Measurements from ENCODE around the gene CDH4. TPM values are rescaled to one million over a fixed set of nuclear protein-coding genes. Genes with fewer than 3 reads are reported as not detected.

Gene CDH4
- total and polyA plus RNA-seq, 2 of the 13 experiments (the other 11 are each of a cell fraction or from before 2014, with no cell fraction given): not detected

DNA sequence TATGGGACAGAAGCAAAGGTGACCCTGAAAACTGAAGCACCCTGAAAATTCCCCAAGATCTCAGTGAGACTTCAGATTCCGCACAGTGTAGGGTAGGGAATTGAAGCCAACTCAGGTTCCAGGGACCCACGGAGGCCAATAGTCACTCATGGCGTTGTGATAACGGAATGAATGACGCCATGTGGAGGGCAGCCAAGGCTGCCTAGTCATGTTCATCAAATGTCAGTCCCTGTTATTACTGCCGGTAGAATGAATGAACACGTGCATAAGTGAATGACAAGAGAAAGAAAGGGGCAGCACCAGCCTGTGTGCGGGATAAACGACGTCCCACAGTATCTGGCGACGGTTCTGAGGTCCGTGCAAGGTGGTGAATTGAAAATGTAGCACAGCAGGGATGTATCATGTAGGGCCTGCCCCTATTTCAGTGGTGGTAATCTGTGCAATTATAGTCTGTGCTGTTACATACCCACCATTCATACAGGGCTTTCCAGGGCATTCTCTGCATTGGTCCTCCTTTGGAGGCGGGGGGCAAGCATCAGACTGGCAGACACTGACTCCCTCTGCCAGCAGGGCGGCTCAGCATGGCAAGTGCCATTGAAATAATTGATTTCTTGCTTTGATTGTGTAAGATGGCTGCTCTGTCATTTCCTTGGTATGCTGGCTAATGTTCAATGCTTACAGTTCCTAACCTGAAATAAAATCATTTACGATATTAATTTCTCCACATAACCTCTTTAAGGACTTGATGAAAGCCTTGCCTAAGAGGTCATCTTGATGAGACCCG is 386.9 kb downstream of the CDH4 start:
- H3K27me3 ChIP-seq (ENCODE audit: control insufficient read depth in 1 of 2, insufficient read depth in 2 of 2, low read length in 2 of 2): peaks cover 10 to 82% of the 10 kb centered on the region in 2 experiments; a peak in 4 of 5 replicates
- no peak overlapping the region for H3K27ac ChIP-seq (ENCODE audit: extremely low read length, insufficient read depth, low read length)
- 11% methylated on average over 17 of the region's 17 CpGs for WGBS (ENCODE audit: low lambda C conversion rate)
- intact Hi-C loops (cut with micrococcal nuclease; ENCODE audit: unreplicated experiment): no loop called here
- H3K79me2 ChIP-seq (ENCODE audit: insufficient read depth, low read length): no peaks in the 10 kb centered on the region
- FAIRE-seq: no peak
- BruUV-seq (replicated peaks): no TSS peak
- no peak overlapping the region for H2AFZ ChIP-seq (ENCODE audit: low read length)
- H3K4me2 ChIP-seq (ENCODE audit: low read depth, low read length): no peak overlapping the region
- CTCF ChIA-PET (ENCODE audit: low intra/inter-chr PET ratio, low total read pairs): no interaction called here
- H4K20me1 ChIP-seq (ENCODE audit: insufficient read depth, low read length): peaks cover 4% of the 10 kb centered on the region; the same call in 1 of the 2 replicates
- no peak for DNase-seq (ENCODE audit: low spot score)
- in situ Hi-C loops (cut with HindIII; ENCODE audit: extremely low pct_ligation_motif_present, low pct_unique_long_range_greater_than_20kb): no loop called here
- no peaks in the 10 kb centered on the region for H3K36me3 ChIP-seq (replicated peaks in 1 of 2; ENCODE audit: control insufficient read depth in 1 of 2, insufficient read depth in 2 of 2, low read length in 2 of 2)
- no peak for ATAC-seq
- H3K4me3 ChIP-seq (replicated peaks in 1 of 3; ENCODE audit: insufficient read depth in 1 of 3, low read depth in 2 of 3, low read length in 3 of 3): no peak overlapping the region
- H3K4me1 ChIP-seq (ENCODE audit: insufficient read depth, low read length): no peaks in the 10 kb centered on the region
- TF ChIP-seq ZNF709 (CRISPR knock-in tag; IDR thresholded peaks at IDR 0.05): no peak
- TF ChIP-seq GABPB1 (CRISPR knock-in tag; IDR thresholded peaks at IDR 0.05): no peak
- no peak for TF ChIP-seq DPF2 (CRISPR knock-in tag; IDR thresholded peaks at IDR 0.05; ENCODE audit: borderline replicate concordance, low read depth)
- TF ChIP-seq, protein P1, sequence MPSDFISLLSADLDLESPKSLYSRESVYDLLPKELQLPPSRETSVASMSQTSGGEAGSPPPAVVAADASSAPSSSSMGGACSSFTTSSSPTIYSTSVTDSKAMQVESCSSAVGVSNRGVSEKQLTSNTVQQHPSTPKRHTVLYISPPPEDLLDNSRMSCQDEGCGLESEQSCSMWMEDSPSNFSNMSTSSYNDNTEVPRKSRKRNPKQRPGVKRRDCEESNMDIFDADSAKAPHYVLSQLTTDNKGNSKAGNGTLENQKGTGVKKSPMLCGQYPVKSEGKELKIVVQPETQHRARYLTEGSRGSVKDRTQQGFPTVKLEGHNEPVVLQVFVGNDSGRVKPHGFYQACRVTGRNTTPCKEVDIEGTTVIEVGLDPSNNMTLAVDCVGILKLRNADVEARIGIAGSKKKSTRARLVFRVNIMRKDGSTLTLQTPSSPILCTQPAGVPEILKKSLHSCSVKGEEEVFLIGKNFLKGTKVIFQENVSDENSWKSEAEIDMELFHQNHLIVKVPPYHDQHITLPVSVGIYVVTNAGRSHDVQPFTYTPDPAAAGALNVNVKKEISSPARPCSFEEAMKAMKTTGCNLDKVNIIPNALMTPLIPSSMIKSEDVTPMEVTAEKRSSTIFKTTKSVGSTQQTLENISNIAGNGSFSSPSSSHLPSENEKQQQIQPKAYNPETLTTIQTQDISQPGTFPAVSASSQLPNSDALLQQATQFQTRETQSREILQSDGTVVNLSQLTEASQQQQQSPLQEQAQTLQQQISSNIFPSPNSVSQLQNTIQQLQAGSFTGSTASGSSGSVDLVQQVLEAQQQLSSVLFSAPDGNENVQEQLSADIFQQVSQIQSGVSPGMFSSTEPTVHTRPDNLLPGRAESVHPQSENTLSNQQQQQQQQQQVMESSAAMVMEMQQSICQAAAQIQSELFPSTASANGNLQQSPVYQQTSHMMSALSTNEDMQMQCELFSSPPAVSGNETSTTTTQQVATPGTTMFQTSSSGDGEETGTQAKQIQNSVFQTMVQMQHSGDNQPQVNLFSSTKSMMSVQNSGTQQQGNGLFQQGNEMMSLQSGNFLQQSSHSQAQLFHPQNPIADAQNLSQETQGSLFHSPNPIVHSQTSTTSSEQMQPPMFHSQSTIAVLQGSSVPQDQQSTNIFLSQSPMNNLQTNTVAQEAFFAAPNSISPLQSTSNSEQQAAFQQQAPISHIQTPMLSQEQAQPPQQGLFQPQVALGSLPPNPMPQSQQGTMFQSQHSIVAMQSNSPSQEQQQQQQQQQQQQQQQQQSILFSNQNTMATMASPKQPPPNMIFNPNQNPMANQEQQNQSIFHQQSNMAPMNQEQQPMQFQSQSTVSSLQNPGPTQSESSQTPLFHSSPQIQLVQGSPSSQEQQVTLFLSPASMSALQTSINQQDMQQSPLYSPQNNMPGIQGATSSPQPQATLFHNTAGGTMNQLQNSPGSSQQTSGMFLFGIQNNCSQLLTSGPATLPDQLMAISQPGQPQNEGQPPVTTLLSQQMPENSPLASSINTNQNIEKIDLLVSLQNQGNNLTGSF (CRISPR knock-in tag; IDR thresholded peaks at IDR 0.05): no peak
- TF ChIP-seq, protein P2, sequence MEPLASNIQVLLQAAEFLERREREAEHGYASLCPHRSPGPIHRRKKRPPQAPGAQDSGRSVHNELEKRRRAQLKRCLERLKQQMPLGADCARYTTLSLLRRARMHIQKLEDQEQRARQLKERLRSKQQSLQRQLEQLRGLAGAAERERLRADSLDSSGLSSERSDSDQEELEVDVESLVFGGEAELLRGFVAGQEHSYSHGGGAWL (CRISPR knock-in tag; IDR thresholded peaks at IDR 0.05): no peak
- no peak for TF ChIP-seq FOXA1 (IDR thresholded peaks at IDR 0.05)
- TF ChIP-seq FOXA1 (CRISPR knock-in tag; IDR thresholded peaks at IDR 0.05): no peak
- no peak for TF ChIP-seq SOX5 (CRISPR knock-in tag; IDR thresholded peaks at IDR 0.05; ENCODE audit: borderline replicate concordance)
- H3K9me3 ChIP-seq (ENCODE audit: low read length): no peaks in the 10 kb centered on the region
- H3K9ac ChIP-seq (ENCODE audit: insufficient read depth, low read depth, low read length): no peak overlapping the region
- POLR2A ChIA-PET: no interaction called here

All from HepG2 (cell line).